ENCODE data around the gene RBP7.

RBP7 gene

DNA sequence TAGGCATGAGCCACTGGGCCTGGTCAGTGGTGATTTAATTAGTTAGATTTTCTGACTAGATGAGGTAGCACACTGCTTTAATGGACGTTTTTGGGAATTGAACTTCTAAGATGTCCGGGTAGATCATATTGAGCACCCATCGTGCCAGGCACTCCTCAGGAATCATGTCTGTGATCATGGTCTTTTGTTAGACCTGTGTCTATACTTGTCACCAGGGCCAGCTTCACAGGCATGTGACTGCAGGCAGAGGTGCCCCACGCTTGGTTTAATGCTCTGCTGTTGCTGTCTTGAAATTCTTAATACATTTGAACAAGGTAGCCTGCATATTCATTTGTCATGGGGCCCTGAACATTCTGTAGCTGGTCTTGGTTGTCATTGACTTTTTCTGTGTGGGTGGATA is 55.3 kb downstream of the RBP7 start:
- H3K36me3 ChIP-seq (ENCODE audit: control insufficient read depth, insufficient read depth, low read length) = peaks cover 4% of the 10 kb centered on the region; the same call in 1 of the 2 replicates
- no peak overlapping the region for H3K27ac ChIP-seq (ENCODE audit: low read depth, low read length)
- no peak overlapping the region for H3K4me3 ChIP-seq (ENCODE audit: low read depth, low read length)
- no peaks in the 10 kb centered on the region for H3K9me3 ChIP-seq (ENCODE audit: control insufficient read depth, insufficient read depth, low read length)
- no peaks in the 10 kb centered on the region for H3K27me3 ChIP-seq (ENCODE audit: control insufficient read depth, insufficient read depth, low read length)
- H3K9ac ChIP-seq (ENCODE audit: low read depth, low read length) = no peak overlapping the region
- no peaks in the 10 kb centered on the region for H3K4me1 ChIP-seq (ENCODE audit: control insufficient read depth, insufficient read depth, low read length)

DNA sequence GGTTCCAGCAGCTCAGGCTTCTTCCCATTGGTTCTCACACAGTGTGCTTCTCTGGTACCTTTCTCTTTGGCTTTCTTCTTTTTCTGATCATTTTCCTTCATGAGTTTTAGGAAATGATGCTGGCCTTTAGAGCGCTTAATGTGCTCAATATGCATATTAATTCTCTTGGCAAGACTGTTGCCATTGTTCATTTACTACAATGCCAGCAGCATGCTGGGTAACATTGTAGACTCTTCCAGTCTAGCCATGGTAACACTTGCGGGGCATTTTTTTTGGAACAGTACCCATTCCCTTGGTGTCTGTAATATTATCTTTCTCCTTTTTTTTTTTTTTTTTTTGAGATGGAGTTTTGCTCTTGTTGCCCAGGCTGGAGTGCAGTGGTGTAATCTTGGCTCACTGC is 57.4 kb downstream of the RBP7 start:
- H3K4me3 ChIP-seq (ENCODE audit: low read depth, low read length) = no peak overlapping the region
- H3K27ac ChIP-seq (ENCODE audit: low read depth, low read length) = no peak overlapping the region

DNA sequence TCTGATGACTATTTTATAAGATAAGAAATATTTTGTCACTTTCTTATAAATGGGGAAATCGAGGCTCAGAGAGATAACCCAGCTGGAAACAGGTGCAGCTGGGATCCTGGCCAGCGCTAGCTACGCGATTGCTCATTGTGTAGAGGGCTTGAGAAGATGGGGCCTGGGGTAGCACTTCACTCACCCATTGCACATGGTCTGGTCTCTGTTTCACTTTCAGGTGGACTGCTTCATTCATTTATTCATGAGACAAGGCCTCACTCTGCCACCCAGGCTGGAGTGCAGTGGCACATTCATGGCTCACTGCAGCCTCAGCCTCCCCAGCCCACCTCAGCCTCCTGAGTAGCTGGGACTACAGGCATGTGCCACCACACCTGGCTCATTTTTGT is 59.6 kb downstream of the RBP7 start:
- no peak overlapping the region for H3K9ac ChIP-seq (ENCODE audit: low read depth, low read length)
- no peaks in the 10 kb centered on the region for H3K9me3 ChIP-seq (ENCODE audit: control insufficient read depth, insufficient read depth, low read length)
- no peaks in the 10 kb centered on the region for H3K27me3 ChIP-seq (ENCODE audit: control insufficient read depth, insufficient read depth, low read length)
- H3K4me1 ChIP-seq (ENCODE audit: control insufficient read depth, insufficient read depth, low read length) = no peaks in the 10 kb centered on the region
- no peaks in the 10 kb centered on the region for H3K36me3 ChIP-seq (ENCODE audit: control insufficient read depth, insufficient read depth, low read length)
- H3K27ac ChIP-seq (ENCODE audit: low read depth, low read length) = no peak overlapping the region
- no peak overlapping the region for H3K4me3 ChIP-seq (ENCODE audit: low read depth, low read length)

More for the DNA sequence above, 57.4 kb downstream of the RBP7 start:
- Histone ChIP-seq H3K36me3 (ENCODE audit: control insufficient read depth, insufficient read depth, low read length) (peaks cover 4% of the 10 kb centered on the region; the same call in 1 of the 2 replicates), H3K9me3 (ENCODE audit: control insufficient read depth, insufficient read depth, low read length) (no peaks in the 10 kb centered on the region), H3K9ac (ENCODE audit: low read depth, low read length) (no peak overlapping the region), H3K4me1 (ENCODE audit: control insufficient read depth, insufficient read depth, low read length) (no peaks in the 10 kb centered on the region), H3K27me3 (ENCODE audit: control insufficient read depth, insufficient read depth, low read length) (no peaks in the 10 kb centered on the region)

DNA sequence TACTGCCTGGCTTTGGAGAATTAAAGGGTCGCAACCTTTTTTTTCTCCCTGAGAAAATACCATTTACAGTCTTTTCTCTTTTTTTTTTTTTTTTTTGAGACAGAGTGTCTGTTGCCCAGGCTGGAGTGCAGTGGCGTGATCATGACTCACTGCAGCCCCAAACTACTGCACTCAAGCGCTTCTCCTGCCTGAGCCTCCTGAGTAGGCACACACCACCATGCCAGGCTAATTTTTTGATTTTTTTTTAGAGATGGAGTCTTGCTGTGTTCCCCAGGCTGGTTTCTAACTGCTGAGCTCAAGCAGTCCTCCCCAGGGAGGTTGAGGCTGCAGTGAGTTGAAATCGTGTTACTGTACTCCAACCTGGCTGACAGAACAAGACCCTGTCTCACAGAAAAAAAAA is 60.3 kb downstream of the RBP7 start:
- no peak overlapping the region for H3K27ac ChIP-seq (ENCODE audit: low read depth, low read length)
- H3K9ac ChIP-seq (ENCODE audit: low read depth, low read length) = no peak overlapping the region

GRCh38 chr1:10057796-10058195 is 60.8 kb downstream of the RBP7 start:
- H3K27ac ChIP-seq (ENCODE audit: low read depth, low read length) = no peak overlapping the region
- no peaks in the 10 kb centered on the region for H3K27me3 ChIP-seq (ENCODE audit: control insufficient read depth, insufficient read depth, low read length)
- no peaks in the 10 kb centered on the region for H3K36me3 ChIP-seq (ENCODE audit: control insufficient read depth, insufficient read depth, low read length)
- H3K9me3 ChIP-seq (ENCODE audit: control insufficient read depth, insufficient read depth, low read length) = no peaks in the 10 kb centered on the region
- no peaks in the 10 kb centered on the region for H3K4me1 ChIP-seq (ENCODE audit: control insufficient read depth, insufficient read depth, low read length)
- no peak overlapping the region for H3K4me3 ChIP-seq (ENCODE audit: low read depth, low read length)
- H3K9ac ChIP-seq (ENCODE audit: low read depth, low read length) = no peak overlapping the region

More for the DNA sequence above, 60.3 kb downstream of the RBP7 start:
- no peaks in the 10 kb centered on the region for H3K9me3 ChIP-seq (ENCODE audit: control insufficient read depth, insufficient read depth, low read length)
- no peak overlapping the region for H3K4me3 ChIP-seq (ENCODE audit: low read depth, low read length)
- no peaks in the 10 kb centered on the region for H3K36me3 ChIP-seq (ENCODE audit: control insufficient read depth, insufficient read depth, low read length)
- H3K27me3 ChIP-seq (ENCODE audit: control insufficient read depth, insufficient read depth, low read length) = no peaks in the 10 kb centered on the region
- H3K4me1 ChIP-seq (ENCODE audit: control insufficient read depth, insufficient read depth, low read length) = no peaks in the 10 kb centered on the region

GRCh38 chr1:10059342-10059718 is 62.3 kb downstream of the RBP7 start:
- Histone ChIP-seq H3K36me3 (ENCODE audit: control insufficient read depth, insufficient read depth, low read length) (no peaks in the 10 kb centered on the region), H3K9me3 (ENCODE audit: control insufficient read depth, insufficient read depth, low read length) (no peaks in the 10 kb centered on the region), H3K4me1 (ENCODE audit: control insufficient read depth, insufficient read depth, low read length) (no peaks in the 10 kb centered on the region), H3K27me3 (ENCODE audit: control insufficient read depth, insufficient read depth, low read length) (no peaks in the 10 kb centered on the region), H3K27ac (ENCODE audit: low read depth, low read length) (no peak overlapping the region), H3K9ac (ENCODE audit: low read depth, low read length) (no peak overlapping the region), H3K4me3 (ENCODE audit: low read depth, low read length) (no peak overlapping the region)

GRCh38 chr1:10060311-10061100 is 63.5 kb downstream of the RBP7 start:
- Histone ChIP-seq H3K4me3 (ENCODE audit: low read depth, low read length) (no peak overlapping the region), H3K9ac (ENCODE audit: low read depth, low read length) (no peak overlapping the region), H3K9me3 (ENCODE audit: control insufficient read depth, insufficient read depth, low read length) (no peaks in the 10 kb centered on the region), H3K27ac (ENCODE audit: low read depth, low read length) (no peak overlapping the region), H3K36me3 (ENCODE audit: control insufficient read depth, insufficient read depth, low read length) (no peaks in the 10 kb centered on the region), H3K4me1 (ENCODE audit: control insufficient read depth, insufficient read depth, low read length) (peaks cover 6% of the 10 kb centered on the region), H3K27me3 (ENCODE audit: control insufficient read depth, insufficient read depth, low read length) (no peaks in the 10 kb centered on the region)

GRCh38 chr1:10061276-10061675 is 64.2 kb downstream of the RBP7 start:
- Histone ChIP-seq H3K27ac (ENCODE audit: low read depth, low read length) (no peak overlapping the region), H3K4me3 (ENCODE audit: low read depth, low read length) (no peak overlapping the region), H3K27me3 (ENCODE audit: control insufficient read depth, insufficient read depth, low read length) (no peaks in the 10 kb centered on the region), H3K9ac (ENCODE audit: low read depth, low read length) (no peak overlapping the region), H3K9me3 (ENCODE audit: control insufficient read depth, insufficient read depth, low read length) (no peaks in the 10 kb centered on the region), H3K4me1 (ENCODE audit: control insufficient read depth, insufficient read depth, low read length) (peaks cover 8% of the 10 kb centered on the region), H3K36me3 (ENCODE audit: control insufficient read depth, insufficient read depth, low read length) (no peaks in the 10 kb centered on the region)

GRCh38 chr1:10063878-10064277 is 66.8 kb downstream of the RBP7 start:
- H3K9me3 ChIP-seq (ENCODE audit: control insufficient read depth, insufficient read depth, low read length) = no peaks in the 10 kb centered on the region
- H3K27ac ChIP-seq (ENCODE audit: low read depth, low read length) = no peak overlapping the region
- H3K36me3 ChIP-seq (ENCODE audit: control insufficient read depth, insufficient read depth, low read length) = no peaks in the 10 kb centered on the region
- H3K4me3 ChIP-seq (ENCODE audit: low read depth, low read length) = no peak overlapping the region
- H3K9ac ChIP-seq (ENCODE audit: low read depth, low read length) = no peak overlapping the region
- H3K4me1 ChIP-seq (ENCODE audit: control insufficient read depth, insufficient read depth, low read length) = peaks cover 11% of the 10 kb centered on the region
- H3K27me3 ChIP-seq (ENCODE audit: control insufficient read depth, insufficient read depth, low read length) = no peaks in the 10 kb centered on the region

GRCh38 chr1:10064416-10065343 is 67.7 kb downstream of the RBP7 start:
- Histone ChIP-seq H3K4me1 (ENCODE audit: control insufficient read depth, insufficient read depth, low read length) (peaks cover 11% of the 10 kb centered on the region), H3K27me3 (ENCODE audit: control insufficient read depth, insufficient read depth, low read length) (no peaks in the 10 kb centered on the region), H3K36me3 (ENCODE audit: control insufficient read depth, insufficient read depth, low read length) (no peaks in the 10 kb centered on the region), H3K4me3 (ENCODE audit: low read depth, low read length) (no peak overlapping the region), H3K9me3 (ENCODE audit: control insufficient read depth, insufficient read depth, low read length) (no peaks in the 10 kb centered on the region), H3K27ac (ENCODE audit: low read depth, low read length) (peak overlapping the region; percentile 46), H3K9ac (ENCODE audit: low read depth, low read length) (no peak overlapping the region)

DNA sequence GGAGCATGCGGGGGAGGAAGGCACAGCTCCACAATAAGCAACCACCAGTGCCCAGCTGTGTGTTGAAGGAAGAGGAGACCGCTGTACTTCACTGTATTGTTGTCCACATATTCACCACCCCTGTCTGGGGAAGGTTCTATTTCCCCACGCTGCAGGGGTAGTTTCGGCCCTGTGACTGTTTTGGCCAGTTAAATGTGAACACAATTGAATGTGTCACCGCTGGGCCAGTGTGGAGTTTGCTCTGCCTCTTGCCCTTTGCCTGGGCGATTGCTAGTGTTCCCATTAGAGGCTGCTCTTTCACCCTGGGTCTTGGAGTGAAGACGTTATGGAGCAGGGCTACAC is 68.3 kb downstream of the RBP7 start:
- no peaks in the 10 kb centered on the region for H3K27me3 ChIP-seq (ENCODE audit: control insufficient read depth, insufficient read depth, low read length)
- H3K4me1 ChIP-seq (ENCODE audit: control insufficient read depth, insufficient read depth, low read length) = peaks cover 11% of the 10 kb centered on the region
- peak overlapping the region; percentile 46 for H3K27ac ChIP-seq (ENCODE audit: low read depth, low read length)

More for the DNA sequence above, 68.3 kb downstream of the RBP7 start:
- Histone ChIP-seq H3K9me3 (ENCODE audit: control insufficient read depth, insufficient read depth, low read length) (no peaks in the 10 kb centered on the region), H3K36me3 (ENCODE audit: control insufficient read depth, insufficient read depth, low read length) (no peaks in the 10 kb centered on the region), H3K4me3 (ENCODE audit: low read depth, low read length) (no peak overlapping the region), H3K9ac (ENCODE audit: low read depth, low read length) (no peak overlapping the region)

All from HUES48 (cell line).